Upper lobe of left lung (tissue), 6 donors: Measurements from ENCODE around the gene PKIG. TPM values are rescaled to one million over a fixed set of nuclear protein-coding genes. Genes with fewer than 3 reads are reported as not detected.

Experiments used
- ATAC-seq, 2 donors: fragments of 200-7000 bp; cut with Tn5 transposase; one replicate each; pipeline ENCODE4 v1.9.1; 2022; ENCODE audit warnings: mild to moderate bottlenecking in 2 of 2, moderate library complexity in 2 of 2; ENCODE audit not compliant: low FRiP score in 2 of 2
- DNase-seq, 2 donors: peaks; one replicate each; pipeline ENCODE4 v3.0.0-alpha.2; 2019 to 2020
- H3K27ac ChIP-seq, 4 donors: fragments of 200-600 bp; sonication (generic); one replicate each; pipeline ENCODE4 v1.5.1; 2016 to 2019
- H3K27me3 ChIP-seq, 4 donors: fragments of 200-600 bp; sonication (generic); one replicate each; pipeline ENCODE4 v1.5.1; 2017 to 2019
- H3K36me3 ChIP-seq, 4 donors: fragments of 200-600 bp; sonication (generic); one replicate each; pipeline ENCODE4 v1.5.1; 2016 to 2019
- H3K4me1 ChIP-seq, 4 donors: fragments of 200-600 bp; sonication (generic); one replicate each; pipeline ENCODE4 v1.5.1; 2018 to 2019
- H3K4me3 ChIP-seq, 4 donors: fragments of 200-600 bp; sonication (generic); one replicate each; pipeline ENCODE4 v1.5.1; 2017 to 2019; ENCODE audit warnings: mild to moderate bottlenecking in 2 of 4, moderate library complexity in 1 of 4
- H3K9me3 ChIP-seq, 4 donors: fragments of 200-600 bp; sonication (generic); one replicate each; pipeline ENCODE4 v1.5.1; 2018 to 2019
- EP300 ChIP-seq, 4 donors: sonication (generic); formaldehyde crosslinking; IDR thresholded peaks; one replicate each; pipeline ENCODE4 v1.5.1; 2017; ENCODE audit warnings: antibody characterized with exemption in 4 of 4, control low read depth in 2 of 4
- POLR2A ChIP-seq, 4 donors: fragments of 450-650 bp; IDR thresholded peaks; one replicate each; pipeline ENCODE4 v1.5.1; 2016 to 2017; ENCODE audit warnings: antibody characterized with exemption in 4 of 4, mild to moderate bottlenecking in 2 of 4
- POLR2AphosphoS5 ChIP-seq, 2 donors: sonication (generic); formaldehyde crosslinking; IDR thresholded peaks; one replicate each; pipeline ENCODE4 v1.5.1; 2017; ENCODE audit warnings: antibody characterized with exemption in 2 of 2
- WGBS, 2 donors: methylation state at CpG; one replicate each; pipeline ENCODE4 v1.1.5; 2017 to 2018; 5-methylcytosine and 5-hydroxymethylcytosine counted together
- total RNA-seq, 6 donors: library from RNA; depleted of rRNA in 4 of 6; stranded (reverse); fragments of >200 nt in 4 of 6; gene quantifications; one replicate each; pipeline versions ENCODE4 v1.1.0 to v1.2.1, GENCODE V29; 2016 to 2021
- TF ChIP-seq, protein P1 (sequence below), 6 experiments: fragments of 450-650 bp in 4 of 6; fragments of 200-600 bp in 2 of 6; sonication (generic) in 2 of 6; IDR thresholded peaks; one replicate each; pipeline ENCODE4 v1.5.1; 2016 to 2019; ENCODE audit warnings: antibody characterized with exemption in 6 of 6
- donor health status: DM: no; HTN: no; CAD: no; lungs with moderate emphysema.
- donor health status: DM: no; HTN: yes; CAD: no; lungs with severe emphysema.

PKIG gene
- total RNA-seq = 10 to 100 TPM; 46.1 to 91.5 (median 67.8) TPM

DNA sequence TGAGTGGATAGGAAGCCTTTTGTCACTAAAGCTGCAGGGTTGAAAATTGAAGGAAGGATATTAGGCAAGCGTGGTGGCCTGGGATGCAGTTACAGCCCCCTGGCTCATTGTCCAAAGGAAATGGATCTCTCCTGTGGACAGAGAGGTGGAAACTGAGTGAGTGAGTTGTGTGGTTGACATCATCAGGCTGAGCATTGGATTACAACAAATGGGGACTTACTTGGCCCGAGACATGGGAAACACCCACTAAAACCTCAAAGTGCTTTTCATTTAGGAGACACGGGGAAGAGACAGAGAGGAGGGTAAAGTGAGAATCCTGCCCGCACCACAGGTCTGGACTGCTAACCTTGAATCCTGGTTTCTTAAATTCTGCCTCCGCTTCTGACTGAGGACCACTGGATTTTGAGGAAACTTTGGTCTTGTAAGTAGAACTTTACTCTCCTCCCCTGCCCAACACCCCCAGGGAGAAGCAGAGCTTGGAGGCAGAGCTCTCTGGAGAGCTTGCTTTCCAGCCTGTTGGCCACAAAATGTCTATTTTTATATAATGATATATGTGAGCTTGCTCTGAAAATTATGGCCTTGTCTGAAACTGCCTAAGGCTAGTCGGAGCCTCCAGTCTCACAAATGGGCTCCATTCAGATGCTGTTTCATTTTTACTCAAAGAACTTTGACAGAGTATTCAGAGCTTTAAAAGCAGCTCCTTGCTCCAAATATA is at the start of gene PKIG:
TSS of gene PKIG (plus strand) at position 269 of the 715 bp plus-strand sequence. CDS start 31,978 bp downstream, outside the sequence.
- no peak for DNase-seq
- TF ChIP-seq EP300 (IDR thresholded peaks at IDR 0.05) = peak in 1 of 4 donors; percentile 62
- peak in 2 of 4 donors; percentile 35 to 65 for TF ChIP-seq POLR2A (IDR thresholded peaks at IDR 0.05)
- TF ChIP-seq, protein P1, sequence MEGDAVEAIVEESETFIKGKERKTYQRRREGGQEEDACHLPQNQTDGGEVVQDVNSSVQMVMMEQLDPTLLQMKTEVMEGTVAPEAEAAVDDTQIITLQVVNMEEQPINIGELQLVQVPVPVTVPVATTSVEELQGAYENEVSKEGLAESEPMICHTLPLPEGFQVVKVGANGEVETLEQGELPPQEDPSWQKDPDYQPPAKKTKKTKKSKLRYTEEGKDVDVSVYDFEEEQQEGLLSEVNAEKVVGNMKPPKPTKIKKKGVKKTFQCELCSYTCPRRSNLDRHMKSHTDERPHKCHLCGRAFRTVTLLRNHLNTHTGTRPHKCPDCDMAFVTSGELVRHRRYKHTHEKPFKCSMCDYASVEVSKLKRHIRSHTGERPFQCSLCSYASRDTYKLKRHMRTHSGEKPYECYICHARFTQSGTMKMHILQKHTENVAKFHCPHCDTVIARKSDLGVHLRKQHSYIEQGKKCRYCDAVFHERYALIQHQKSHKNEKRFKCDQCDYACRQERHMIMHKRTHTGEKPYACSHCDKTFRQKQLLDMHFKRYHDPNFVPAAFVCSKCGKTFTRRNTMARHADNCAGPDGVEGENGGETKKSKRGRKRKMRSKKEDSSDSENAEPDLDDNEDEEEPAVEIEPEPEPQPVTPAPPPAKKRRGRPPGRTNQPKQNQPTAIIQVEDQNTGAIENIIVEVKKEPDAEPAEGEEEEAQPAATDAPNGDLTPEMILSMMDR (IDR thresholded peaks at IDR 0.05) = no peak
- TF ChIP-seq POLR2AphosphoS5 (IDR thresholded peaks at IDR 0.05) = peak; percentile 73 to 74
- H3K9me3 ChIP-seq = no peaks in the 10 kb centered on the region
- H3K27me3 ChIP-seq = no peaks in the 10 kb centered on the region
- H3K4me1 ChIP-seq = peaks cover 31 to 46% (median 42%) of the 10 kb centered on the region in 4 donors
- ATAC-seq = peak; percentile 72 to 90
- no peaks in the 10 kb centered on the region for H3K36me3 ChIP-seq
- peak within 1 kb of the TSS; percentile 34 to 45 (median 40) for H3K4me3 ChIP-seq
- 32 to 48% methylated on average over 6 of the region's 6 CpGs for WGBS, 2 donors
- H3K27ac ChIP-seq = peak within 1 kb of the TSS; percentile 81 to 95 (median 86)

DNA sequence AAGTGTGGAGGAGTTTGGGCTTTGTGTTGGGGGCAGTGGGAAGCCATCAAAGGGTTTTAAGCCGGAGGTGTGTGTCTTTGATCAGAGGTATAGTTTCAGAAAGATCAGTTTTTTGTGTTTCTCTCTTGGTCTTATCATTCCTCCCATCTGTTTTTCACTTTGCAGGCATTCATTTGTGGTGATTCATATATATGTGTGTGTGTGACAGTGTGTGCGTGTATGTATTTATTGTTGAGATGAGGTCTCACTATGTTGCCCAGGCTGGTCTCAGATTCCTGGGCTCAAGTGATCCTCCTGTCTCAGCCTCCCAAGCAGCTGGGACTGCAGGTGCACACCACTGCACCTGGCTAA is 49.4 kb upstream of the PKIG start:
- ATAC-seq (no peak), DNase-seq (no peak)
- TF ChIP-seq EP300 (IDR thresholded peaks at IDR 0.05) (no peak), POLR2AphosphoS5 (IDR thresholded peaks at IDR 0.05) (no peak), POLR2A (IDR thresholded peaks at IDR 0.05) (no peak)
- TF ChIP-seq, protein P1 (IDR thresholded peaks at IDR 0.05) = no peak
- Histone ChIP-seq H3K4me3 (peak overlapping the region in 3 of 4 donors; percentile 52 to 96 (median 90)), H3K27me3 (no peaks in the 10 kb centered on the region), H3K4me1 (peaks cover 7 to 18% (median 13%) of the 10 kb centered on the region in 4 donors), H3K27ac (peak overlapping the region; percentile 48 to 92 (median 84)), H3K36me3 (no peaks in the 10 kb centered on the region), H3K9me3 (no peaks in the 10 kb centered on the region)
- WGBS, 2 donors = 69 to 70% methylated on average over 2 of the region's 2 CpGs

GRCh38 chr20:44533928-44534327 is 48.5 kb upstream of the PKIG start:
- TF ChIP-seq POLR2AphosphoS5 (IDR thresholded peaks at IDR 0.05) (no peak), POLR2A (IDR thresholded peaks at IDR 0.05) (no peak), EP300 (IDR thresholded peaks at IDR 0.05) (no peak)
- TF ChIP-seq, protein P1 (IDR thresholded peaks at IDR 0.05) = no peak
- Histone ChIP-seq H3K27me3 (no peaks in the 10 kb centered on the region), H3K27ac (peak overlapping the region in 1 of 4 donors; percentile 85), H3K4me3 (no peak overlapping the region), H3K9me3 (no peaks in the 10 kb centered on the region), H3K36me3 (no peaks in the 10 kb centered on the region), H3K4me1 (peaks cover 7 to 18% (median 13%) of the 10 kb centered on the region in 4 donors)
- DNase-seq (no peak), ATAC-seq (no peak)
- WGBS, 2 donors = 83 to 85% methylated on average over 4 of the region's 4 CpGs

- 69 to 78% methylated on average over 3 of the region's 3 CpGs for WGBS, 2 donors
- no peak for ATAC-seq
- Histone ChIP-seq H3K4me3 (no peak overlapping the region), H3K9me3 (no peaks in the 10 kb centered on the region), H3K4me1 (peaks cover 12 to 25% (median 17%) of the 10 kb centered on the region in 4 donors), H3K36me3 (no peaks in the 10 kb centered on the region), H3K27me3 (no peaks in the 10 kb centered on the region), H3K27ac (peak overlapping the region in 3 of 4 donors; percentile 2 to 46 (median 4))
- no peak for DNase-seq
- TF ChIP-seq POLR2A (IDR thresholded peaks at IDR 0.05) (no peak), EP300 (IDR thresholded peaks at IDR 0.05) (no peak), POLR2AphosphoS5 (IDR thresholded peaks at IDR 0.05) (no peak)
- TF ChIP-seq, protein P1 (IDR thresholded peaks at IDR 0.05) = no peak
These were observed 46.2 kb upstream of the PKIG start for GRCh38 chr20:44536175-44536574.
